ENCODE measurements around the gene CFI.

CFI gene

DNA sequence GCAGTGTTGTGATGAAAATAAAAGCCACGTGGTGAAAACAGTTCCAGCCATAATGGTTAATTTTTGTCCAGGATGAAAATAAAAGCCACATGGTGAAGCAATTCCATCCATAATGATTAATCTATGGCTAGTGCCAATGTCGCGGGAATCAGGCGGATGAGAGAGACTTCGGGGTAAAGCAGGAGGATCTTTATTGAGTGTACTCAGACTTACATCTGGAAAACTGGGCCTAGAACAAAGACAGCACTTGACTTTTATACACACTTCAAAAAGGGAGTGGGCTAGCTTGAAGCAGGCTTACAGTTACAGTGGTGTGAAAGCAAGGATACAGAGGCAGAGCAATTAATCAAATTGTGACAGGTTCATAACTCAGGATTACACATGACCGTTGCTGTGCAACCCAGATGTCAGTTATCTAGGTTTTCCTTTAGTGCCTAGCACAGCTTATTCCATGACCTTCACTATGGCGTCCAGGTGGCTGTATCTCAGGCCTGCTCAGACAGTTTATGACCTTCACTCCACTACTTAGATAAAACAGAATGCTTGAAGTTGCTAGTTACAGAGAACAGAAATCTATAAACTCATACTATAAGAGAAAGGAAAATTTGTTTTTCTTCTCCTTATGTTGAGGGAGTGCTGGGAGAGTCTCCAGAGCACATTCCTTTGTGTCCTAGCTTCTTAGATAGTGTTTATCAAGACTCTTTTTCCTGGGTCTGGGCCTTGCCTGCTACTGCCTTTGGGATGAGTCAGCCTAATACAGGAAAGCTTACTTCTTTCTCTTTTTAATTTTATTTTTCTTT, 66.0 kb downstream of the CFI start:
- H4K20me1 ChIP-seq (ENCODE audit: low read depth, low read length): no peaks in the 10 kb centered on the region
- H3K4me3 ChIP-seq (ENCODE audit: insufficient read depth, low read length, poor library complexity, severe bottlenecking): no peak overlapping the region
- no peaks in the 10 kb centered on the region for H3K9me2 ChIP-seq (replicated peaks; ENCODE audit: insufficient read depth, low read length)
- H3K27ac ChIP-seq (ENCODE audit: low read depth, low read length): no peak overlapping the region
- TF ChIP-seq, protein P1, sequence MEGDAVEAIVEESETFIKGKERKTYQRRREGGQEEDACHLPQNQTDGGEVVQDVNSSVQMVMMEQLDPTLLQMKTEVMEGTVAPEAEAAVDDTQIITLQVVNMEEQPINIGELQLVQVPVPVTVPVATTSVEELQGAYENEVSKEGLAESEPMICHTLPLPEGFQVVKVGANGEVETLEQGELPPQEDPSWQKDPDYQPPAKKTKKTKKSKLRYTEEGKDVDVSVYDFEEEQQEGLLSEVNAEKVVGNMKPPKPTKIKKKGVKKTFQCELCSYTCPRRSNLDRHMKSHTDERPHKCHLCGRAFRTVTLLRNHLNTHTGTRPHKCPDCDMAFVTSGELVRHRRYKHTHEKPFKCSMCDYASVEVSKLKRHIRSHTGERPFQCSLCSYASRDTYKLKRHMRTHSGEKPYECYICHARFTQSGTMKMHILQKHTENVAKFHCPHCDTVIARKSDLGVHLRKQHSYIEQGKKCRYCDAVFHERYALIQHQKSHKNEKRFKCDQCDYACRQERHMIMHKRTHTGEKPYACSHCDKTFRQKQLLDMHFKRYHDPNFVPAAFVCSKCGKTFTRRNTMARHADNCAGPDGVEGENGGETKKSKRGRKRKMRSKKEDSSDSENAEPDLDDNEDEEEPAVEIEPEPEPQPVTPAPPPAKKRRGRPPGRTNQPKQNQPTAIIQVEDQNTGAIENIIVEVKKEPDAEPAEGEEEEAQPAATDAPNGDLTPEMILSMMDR (IDR thresholded peaks at IDR 0.05; ENCODE audit: insufficient read depth, low read length, poor library complexity, severe bottlenecking): no peak
- no peak for TF ChIP-seq EZH2phosphoT487 (conservative IDR thresholded peaks at IDR 0.05; ENCODE audit: low read length)
- H3K9ac ChIP-seq (ENCODE audit: low read length): no peak overlapping the region
- H3K27me3 ChIP-seq (ENCODE audit: low read length): no peaks in the 10 kb centered on the region
- no peaks in the 10 kb centered on the region for H3K79me2 ChIP-seq (ENCODE audit: insufficient read depth, low read length)
- no peaks in the 10 kb centered on the region for H3F3A ChIP-seq (ENCODE audit: insufficient read depth)
- no peak overlapping the region for H3K4me2 ChIP-seq (ENCODE audit: low read depth, low read length, poor library complexity, severe bottlenecking)
- no peak overlapping the region for H2AFZ ChIP-seq (ENCODE audit: low read depth, low read length, severe bottlenecking)
- no peaks in the 10 kb centered on the region for H3K36me3 ChIP-seq (ENCODE audit: low read length)
- H3K9me3 ChIP-seq (ENCODE audit: insufficient read depth, low read length): no peaks in the 10 kb centered on the region

DNA sequence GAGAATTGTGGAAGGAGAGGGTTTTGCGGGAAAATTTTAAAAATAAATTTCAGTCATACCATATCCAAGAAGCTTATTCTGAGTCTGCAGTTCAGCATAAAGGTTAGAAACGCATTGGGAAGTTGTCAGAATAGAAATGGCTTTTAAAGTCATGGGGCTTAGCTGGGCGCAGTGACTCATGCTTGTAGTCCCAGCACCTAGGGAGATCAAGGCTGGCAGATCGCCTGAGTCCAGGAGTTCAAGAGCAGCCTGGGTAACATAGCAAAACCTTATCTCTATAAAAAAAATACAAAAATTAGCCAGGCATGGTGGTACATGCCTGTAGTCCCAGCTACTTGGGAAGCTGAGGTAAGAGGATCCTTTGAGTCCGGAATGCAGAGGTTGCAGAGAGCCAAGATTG, 68.1 kb downstream of the CFI start:
- H3K9me2 ChIP-seq (replicated peaks; ENCODE audit: insufficient read depth, low read length): no peaks in the 10 kb centered on the region
- TF ChIP-seq, protein P1 (IDR thresholded peaks at IDR 0.05; ENCODE audit: insufficient read depth, low read length, poor library complexity, severe bottlenecking): no peak
- TF ChIP-seq EZH2phosphoT487 (conservative IDR thresholded peaks at IDR 0.05; ENCODE audit: low read length): no peak
- H3K4me3 ChIP-seq (ENCODE audit: insufficient read depth, low read length, poor library complexity, severe bottlenecking): no peak overlapping the region

DNA sequence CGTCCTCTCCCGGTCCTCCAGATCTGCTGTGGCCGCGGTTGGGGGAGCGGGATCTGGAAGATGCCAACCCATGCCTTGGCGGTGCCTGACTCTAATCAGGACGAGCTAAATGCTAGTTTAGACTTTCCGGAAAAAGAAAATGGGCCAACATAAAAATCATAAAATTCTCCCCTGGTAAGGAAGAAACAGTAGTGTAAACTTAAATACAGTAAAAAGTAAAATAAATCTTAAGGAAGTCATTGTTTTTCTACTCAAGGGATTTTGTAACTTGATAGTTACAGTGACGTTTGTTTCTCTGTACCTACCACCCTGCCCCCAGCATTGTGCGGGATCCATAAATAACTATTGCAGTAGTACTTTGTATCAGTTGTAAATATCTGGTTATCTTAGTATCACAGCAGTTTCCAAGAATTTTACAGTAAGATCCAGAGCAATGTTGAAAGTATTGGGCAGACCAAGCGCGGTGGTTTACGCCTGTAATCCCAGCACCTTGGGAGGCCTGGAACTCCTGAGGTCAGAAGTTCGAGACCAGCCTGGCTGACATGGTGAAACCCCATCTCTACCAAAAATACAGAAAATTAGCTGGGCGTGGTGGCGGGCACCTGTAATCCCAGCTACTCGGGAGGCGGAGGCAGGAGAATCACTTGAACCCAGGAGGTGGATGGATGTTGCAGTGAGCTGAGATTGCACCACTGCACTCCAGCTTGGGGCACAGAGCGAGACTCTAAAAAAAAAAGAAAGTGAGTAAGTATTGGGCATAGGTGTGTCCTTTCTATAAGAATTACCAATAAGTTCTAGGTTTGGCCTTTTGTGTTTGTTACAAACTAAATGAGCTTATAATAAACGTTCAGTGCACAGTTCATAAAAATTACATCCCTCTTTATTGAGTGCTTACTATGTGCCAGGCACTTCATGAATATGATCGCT, 70.9 kb downstream of the CFI start:
- Histone ChIP-seq H3K9me3 (ENCODE audit: insufficient read depth, low read length) (no peaks in the 10 kb centered on the region), H3K4me3 (ENCODE audit: insufficient read depth, low read length, poor library complexity, severe bottlenecking) (peak overlapping the region; percentile 77), H3K9me2 (replicated peaks; ENCODE audit: insufficient read depth, low read length) (no peaks in the 10 kb centered on the region), H3K79me2 (ENCODE audit: insufficient read depth, low read length) (peaks cover 14% of the 10 kb centered on the region), H3K9ac (ENCODE audit: low read length) (peak overlapping the region; percentile 69), H3K36me3 (ENCODE audit: low read length) (no peaks in the 10 kb centered on the region), H3F3A (ENCODE audit: insufficient read depth) (no peaks in the 10 kb centered on the region), H3K27ac (ENCODE audit: low read depth, low read length) (no peak overlapping the region), H2AFZ (ENCODE audit: low read depth, low read length, severe bottlenecking) (peak overlapping the region; percentile 98), H4K20me1 (ENCODE audit: low read depth, low read length) (no peaks in the 10 kb centered on the region), H3K27me3 (ENCODE audit: low read length) (no peaks in the 10 kb centered on the region), H3K4me2 (ENCODE audit: low read depth, low read length, poor library complexity, severe bottlenecking) (peak overlapping the region; percentile 87)
- no peak for TF ChIP-seq EZH2phosphoT487 (conservative IDR thresholded peaks at IDR 0.05; ENCODE audit: low read length)
- TF ChIP-seq, protein P1 (IDR thresholded peaks at IDR 0.05; ENCODE audit: insufficient read depth, low read length, poor library complexity, severe bottlenecking): no peak

More for the DNA sequence above, 68.1 kb downstream of the CFI start:
- Histone ChIP-seq H3K79me2 (ENCODE audit: insufficient read depth, low read length) (peaks cover 4% of the 10 kb centered on the region; the same call in 1 of the 2 replicates), H3K27me3 (ENCODE audit: low read length) (no peaks in the 10 kb centered on the region), H3K36me3 (ENCODE audit: low read length) (no peaks in the 10 kb centered on the region), H3K4me2 (ENCODE audit: low read depth, low read length, poor library complexity, severe bottlenecking) (no peak overlapping the region), H4K20me1 (ENCODE audit: low read depth, low read length) (no peaks in the 10 kb centered on the region), H3K27ac (ENCODE audit: low read depth, low read length) (no peak overlapping the region), H3K9ac (ENCODE audit: low read length) (no peak overlapping the region), H3F3A (ENCODE audit: insufficient read depth) (no peaks in the 10 kb centered on the region), H3K9me3 (ENCODE audit: insufficient read depth, low read length) (no peaks in the 10 kb centered on the region), H2AFZ (ENCODE audit: low read depth, low read length, severe bottlenecking) (no peak overlapping the region)
